Mesendoderm (in vitro differentiated cells): ENCODE data around the gene NCK2.

Source experiments
- DNase-seq: peaks from one replicate; pipeline ENCODE4 v3.0.0; 2013
- H2AK5ac ChIP-seq: 2 replicates; pipeline ENCODE4 v1.6.1; 2013; ENCODE audit warnings: low read length, inconsistent platforms
- H2BK120ac ChIP-seq: 2 replicates; pipeline ENCODE4 v1.6.1; 2013; ENCODE audit warnings: low read depth, mild to moderate bottlenecking, low read length, moderate library complexity, mixed read lengths
- H2BK15ac ChIP-seq: replicated peaks from 2 replicates; pipeline ENCODE4 v1.6.1; 2013; ENCODE audit warnings: low read depth, mild to moderate bottlenecking, moderate library complexity
- H2BK5ac ChIP-seq: 2 replicates; pipeline ENCODE4 v1.6.1; 2013; ENCODE audit warnings: low read length, inconsistent platforms
- H3K18ac ChIP-seq: 2 replicates; pipeline ENCODE4 v1.6.1; 2013; ENCODE audit warnings: mild to moderate bottlenecking, low read length, mixed read lengths
- H3K23ac ChIP-seq: one replicate; pipeline ENCODE4 v1.6.1; 2013; ENCODE audit warnings: low read length
- H3K27ac ChIP-seq: 2 replicates; pipeline ENCODE4 v1.5.1; 2013; ENCODE audit warnings: low read depth, mild to moderate bottlenecking, inconsistent platforms, low read length, moderate library complexity
- H3K27me3 ChIP-seq: 2 replicates; pipeline ENCODE4 v1.6.1; 2013; ENCODE audit warnings: low read length, control low read depth, mild to moderate bottlenecking, inconsistent platforms; ENCODE audit not compliant: insufficient read depth, poor library complexity
- H3K36me3 ChIP-seq: 2 replicates; pipeline ENCODE4 v1.6.1; 2013; ENCODE audit warnings: low read length, inconsistent platforms; ENCODE audit not compliant: control insufficient read depth, insufficient read depth
- H3K4ac ChIP-seq: one replicate; pipeline ENCODE4 v1.6.1; 2013; ENCODE audit warnings: low read depth, mild to moderate bottlenecking, low read length, moderate library complexity
- H3K4me1 ChIP-seq: 2 replicates; pipeline ENCODE4 v1.6.1; 2013; ENCODE audit warnings: low read depth, low read length, inconsistent platforms; ENCODE audit not compliant: control insufficient read depth
- H3K4me2 ChIP-seq: 2 replicates; pipeline ENCODE4 v1.6.1; 2013; ENCODE audit warnings: low read length
- H3K4me3 ChIP-seq: 2 replicates; pipeline ENCODE4 v1.5.1; 2013; ENCODE audit warnings: mild to moderate bottlenecking, low read length
- H3K56ac ChIP-seq: one replicate; pipeline ENCODE4 v1.6.1; 2013; ENCODE audit warnings: low read length
- H3K79me1 ChIP-seq: 2 replicates; pipeline ENCODE4 v1.6.1; 2013; ENCODE audit warnings: low read length, inconsistent platforms
- H3K79me2 ChIP-seq: 2 replicates; pipeline ENCODE4 v1.6.1; 2013; ENCODE audit warnings: mild to moderate bottlenecking, low read length; ENCODE audit not compliant: control insufficient read depth, insufficient read depth
- H3K9ac ChIP-seq: 2 replicates; pipeline ENCODE4 v1.6.1; 2013; ENCODE audit warnings: low read length, inconsistent platforms
- H4K5ac ChIP-seq: one replicate; pipeline ENCODE4 v1.6.1; 2013; ENCODE audit warnings: low read length
- H4K8ac ChIP-seq: one replicate; pipeline ENCODE4 v1.6.1; 2013; ENCODE audit warnings: low read depth, mild to moderate bottlenecking, control low read depth, low read length, moderate library complexity
- WGBS: extraction: QIAGEN DNeasy Blood & Tissue Kit; methylation state at CpG from one replicate; pipeline ENCODE4 v1.1.7; 2013; ENCODE audit warnings: low lambda C conversion rate, missing lambda C conversion rate; ENCODE audit not compliant: insufficient coverage; ENCODE audit errors: extremely low coverage; 5-methylcytosine and 5-hydroxymethylcytosine counted together

NCK2 gene

GRCh38 chr2:105821428-105822125 is 76.9 kb downstream of the NCK2 start:
- Histone ChIP-seq H4K5ac (no peak overlapping the region), H3K4me1 (peaks cover 1% of the 10 kb centered on the region), H3K23ac (no peak overlapping the region), H3K79me1 (peaks cover 38% of the 10 kb centered on the region), H2BK5ac (no peak overlapping the region), H3K27me3 (no peaks in the 10 kb centered on the region), H3K4me3 (no peak overlapping the region), H3K27ac (no peak overlapping the region), H2BK15ac (no peak overlapping the region), H3K36me3 (no peaks in the 10 kb centered on the region), H3K4ac (no peak overlapping the region), H3K79me2 (peaks cover 37% of the 10 kb centered on the region), H3K18ac (no peak overlapping the region), H3K9ac (no peak overlapping the region), H2AK5ac (no peak overlapping the region), H3K4me2 (no peak overlapping the region), H2BK120ac (no peak overlapping the region), H4K8ac (no peak overlapping the region), H3K56ac (no peak overlapping the region)
- WGBS, result no CpG with 5 or more reads among the region's 12 CpGs
- no peak for DNase-seq

DNA sequence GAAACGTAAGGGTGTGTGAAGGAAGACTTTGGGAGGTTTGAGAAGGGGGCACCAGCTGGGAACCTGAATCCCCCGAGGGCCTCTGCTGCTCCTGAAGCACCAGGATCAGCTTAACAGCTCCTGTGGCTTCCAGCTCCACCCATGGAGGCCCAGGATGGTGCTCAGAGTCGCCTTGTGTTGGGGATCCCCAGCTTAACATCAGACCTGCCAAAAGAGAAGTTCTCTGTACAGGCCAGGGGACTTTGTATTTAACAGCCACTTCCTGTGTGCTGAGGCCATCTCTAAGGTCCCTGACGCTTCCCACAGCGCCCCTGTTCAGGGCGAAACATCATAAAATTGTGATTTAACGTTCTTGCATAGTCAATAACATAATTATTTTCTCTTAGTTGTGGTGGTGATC is 77.5 kb downstream of the NCK2 start:
- WGBS, result no CpG with 5 or more reads among the region's 7 CpGs
- Histone ChIP-seq H3K4ac (no peak overlapping the region), H3K4me2 (no peak overlapping the region)

GRCh38 chr2:105824446-105824845 is 79.7 kb downstream of the NCK2 start:
- H3K4me3 ChIP-seq, result no peak overlapping the region
- peaks cover 39% of the 10 kb centered on the region for H3K79me2 ChIP-seq
- H3K79me1 ChIP-seq, result peaks cover 37% of the 10 kb centered on the region
- H4K5ac ChIP-seq, result no peak overlapping the region
- H2BK5ac ChIP-seq, result no peak overlapping the region
- WGBS, result no CpG with 5 or more reads among the region's 9 CpGs
- no peak for DNase-seq
- H3K27me3 ChIP-seq, result no peaks in the 10 kb centered on the region
- peaks cover 1% of the 10 kb centered on the region for H3K4me1 ChIP-seq
- H2BK120ac ChIP-seq, result no peak overlapping the region
- H3K4ac ChIP-seq, result no peak overlapping the region
- no peak overlapping the region for H2BK15ac ChIP-seq
- H3K9ac ChIP-seq, result no peak overlapping the region
- H3K27ac ChIP-seq, result no peak overlapping the region
- no peak overlapping the region for H2AK5ac ChIP-seq
- H3K23ac ChIP-seq, result no peak overlapping the region
- H3K4me2 ChIP-seq, result no peak overlapping the region
- no peak overlapping the region for H4K8ac ChIP-seq
- H3K36me3 ChIP-seq, result no peaks in the 10 kb centered on the region
- no peak overlapping the region for H3K56ac ChIP-seq
- H3K18ac ChIP-seq, result no peak overlapping the region

More for the DNA sequence above, 77.5 kb downstream of the NCK2 start:
- Histone ChIP-seq H2BK5ac (no peak overlapping the region), H4K8ac (no peak overlapping the region), H3K79me1 (peaks cover 38% of the 10 kb centered on the region), H3K4me1 (peaks cover 1% of the 10 kb centered on the region), H3K56ac (no peak overlapping the region), H2AK5ac (no peak overlapping the region), H3K23ac (no peak overlapping the region), H2BK120ac (no peak overlapping the region), H3K4me3 (no peak overlapping the region), H3K27ac (no peak overlapping the region), H3K27me3 (no peaks in the 10 kb centered on the region), H3K18ac (no peak overlapping the region), H4K5ac (no peak overlapping the region), H3K36me3 (no peaks in the 10 kb centered on the region), H3K9ac (no peak overlapping the region), H2BK15ac (no peak overlapping the region), H3K79me2 (peaks cover 37% of the 10 kb centered on the region)
- no peak for DNase-seq

GRCh38 chr2:105827351-105828096 is 82.8 kb downstream of the NCK2 start:
- peaks cover 26% of the 10 kb centered on the region for H3K79me2 ChIP-seq
- WGBS, result no CpG with 5 or more reads among the region's 1 CpG
- no peaks in the 10 kb centered on the region for H3K27me3 ChIP-seq
- no peak overlapping the region for H3K9ac ChIP-seq
- no peak overlapping the region for H4K5ac ChIP-seq
- no peak overlapping the region for H3K4me2 ChIP-seq
- no peak overlapping the region for H2AK5ac ChIP-seq
- H3K23ac ChIP-seq, result no peak overlapping the region
- H3K27ac ChIP-seq, result no peak overlapping the region
- no peak overlapping the region for H3K18ac ChIP-seq
- H3K56ac ChIP-seq, result no peak overlapping the region
- H3K79me1 ChIP-seq, result peaks cover 23% of the 10 kb centered on the region
- H3K4me3 ChIP-seq, result no peak overlapping the region
- H3K36me3 ChIP-seq, result no peaks in the 10 kb centered on the region
- H3K4ac ChIP-seq, result no peak overlapping the region
- no peak overlapping the region for H2BK5ac ChIP-seq
- H2BK15ac ChIP-seq, result no peak overlapping the region
- H4K8ac ChIP-seq, result no peak overlapping the region
- H3K4me1 ChIP-seq, result peaks cover 1% of the 10 kb centered on the region
- H2BK120ac ChIP-seq, result no peak overlapping the region
- DNase-seq, result no peak

DNA sequence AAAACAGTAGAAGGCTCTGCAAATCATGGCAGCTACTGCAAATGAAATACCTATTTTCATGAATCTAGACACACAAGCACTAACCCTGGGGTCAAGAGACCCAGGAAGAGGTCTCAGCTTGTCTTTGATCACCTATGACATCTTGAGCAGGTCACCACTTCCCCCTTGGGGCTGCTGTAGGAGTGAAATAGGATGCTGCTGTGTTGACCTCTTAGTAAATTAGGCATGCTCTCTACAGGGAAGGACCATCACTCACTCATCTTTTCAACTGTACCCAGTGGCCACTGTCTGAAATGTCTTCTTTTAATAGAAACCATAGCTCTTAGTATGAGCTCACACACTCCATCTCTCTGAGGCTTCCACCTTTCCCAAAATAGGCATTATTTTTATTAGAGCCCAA is 83.8 kb downstream of the NCK2 start:
- H3K56ac ChIP-seq, result no peak overlapping the region
- no peak overlapping the region for H3K27ac ChIP-seq
- no peak overlapping the region for H3K9ac ChIP-seq
- H3K18ac ChIP-seq, result no peak overlapping the region
- no peak overlapping the region for H4K5ac ChIP-seq
- DNase-seq, result no peak
- peaks cover 20% of the 10 kb centered on the region for H3K79me1 ChIP-seq
- H2BK15ac ChIP-seq, result no peak overlapping the region
- peaks cover 24% of the 10 kb centered on the region for H3K79me2 ChIP-seq
- H3K23ac ChIP-seq, result no peak overlapping the region
- H3K4me2 ChIP-seq, result no peak overlapping the region
- no peak overlapping the region for H4K8ac ChIP-seq
- H2AK5ac ChIP-seq, result no peak overlapping the region
- H2BK120ac ChIP-seq, result no peak overlapping the region
- no peak overlapping the region for H2BK5ac ChIP-seq
- no peaks in the 10 kb centered on the region for H3K36me3 ChIP-seq
- no peak overlapping the region for H3K4ac ChIP-seq
- H3K4me3 ChIP-seq, result no peak overlapping the region
- peaks cover 1% of the 10 kb centered on the region for H3K4me1 ChIP-seq
- no peaks in the 10 kb centered on the region for H3K27me3 ChIP-seq
